Esophagus muscularis mucosa (tissue), 4 donors: ENCODE data around the gene TLL2. TPM values are rescaled to one million over a fixed set of nuclear protein-coding genes. Genes with fewer than 3 reads are reported as not detected.

Source experiments
- DNase-seq: peaks from one replicate; pipeline ENCODE4 v3.0.0-alpha.2; 2017; ENCODE audit errors: extremely low spot score
- H3K27ac ChIP-seq, 4 donors: fragments of 200-600 bp; sonication (generic); replicated peaks in 1 of 4; 1 replicate in 3 of 4; 2 replicates in 1 of 4; pipeline ENCODE4 v1.5.1; 2016 to 2019; ENCODE audit warnings: mild to moderate bottlenecking in 1 of 4
- H3K27me3 ChIP-seq, 4 donors: fragments of 200-600 bp; sonication (generic); one replicate each; pipeline versions ENCODE4 v1.5.1 to v1.6.0; 2016 to 2019
- H3K36me3 ChIP-seq, 4 donors: fragments of 200-600 bp; sonication (generic); one replicate each; pipeline ENCODE4 v1.5.1; 2016 to 2019
- H3K4me1 ChIP-seq, 4 donors: fragments of 200-600 bp; sonication (generic); one replicate each; pipeline ENCODE4 v1.5.1; 2016 to 2019
- H3K4me3 ChIP-seq, 4 donors: fragments of 200-600 bp; sonication (generic); 1 replicate in 2 of 4; 2 replicates in 2 of 4; pipeline ENCODE4 v1.5.1; 2016 to 2019; ENCODE audit warnings: mild to moderate bottlenecking in 4 of 4, moderate library complexity in 1 of 4
- H3K9me3 ChIP-seq, 4 donors: fragments of 200-600 bp; sonication (generic); 1 replicate in 3 of 4; 2 replicates in 1 of 4; pipeline ENCODE4 v1.5.1; 2016 to 2019
- CTCF ChIP-seq, 3 experiments: fragments of 200-600 bp in 2 of 3; fragments of 450-650 bp in 1 of 3; sonication (generic) in 2 of 3; IDR thresholded peaks; one replicate each; pipeline ENCODE4 v1.5.1; 2017 to 2019; ENCODE audit warnings: antibody characterized with exemption in 3 of 3, mild to moderate bottlenecking in 2 of 3, moderate library complexity in 1 of 3
- EP300 ChIP-seq: sonication (generic); formaldehyde crosslinking; IDR thresholded peaks from one replicate; pipeline ENCODE4 v1.6.1; 2017; ENCODE audit warnings: antibody characterized with exemption
- POLR2A ChIP-seq: fragments of 450-650 bp; IDR thresholded peaks from one replicate; pipeline ENCODE4 v1.6.1; 2017; ENCODE audit warnings: antibody characterized with exemption, moderate library complexity, mild to moderate bottlenecking, low read depth
- POLR2AphosphoS5 ChIP-seq, 2 donors: sonication (generic); formaldehyde crosslinking; IDR thresholded peaks; one replicate each; pipeline ENCODE4 v1.6.1; 2017; ENCODE audit warnings: antibody characterized with exemption in 2 of 2
- WGBS: methylation state at CpG from one replicate; pipeline ENCODE4 v1.1.5; 2018; 5-methylcytosine and 5-hydroxymethylcytosine counted together
- intact Hi-C: fragments of 100-400 bp; cut with DNase I; formaldehyde crosslinking; loops from one replicate; pipeline ENCODE4 v1.15.1; 2023
- total RNA-seq, 4 donors: library from RNA; depleted of rRNA; stranded (reverse); fragments of >200 nt; gene quantifications; one replicate each; pipeline versions ENCODE4 v1.1.0 to v1.2.1, GENCODE V29; 2016

The TLL2 gene
- 1 to 10 TPM in 1 of 4 donors, under 1 TPM in 3; 0.17 to 2.1 (median 0.27) TPM for total RNA-seq

GRCh38 chr10:96513698-96514561 lies at the start of gene TLL2:
Gene TLL2, minus strand, starts transcription at chr10:96513926. Its CDS starts 241 bp downstream, at chr10:96513685.
- peak; percentile 54 to 70 for TF ChIP-seq POLR2AphosphoS5 (IDR thresholded peaks at IDR 0.05)
- peak; percentile 69 to 76 (median 75) for TF ChIP-seq CTCF (IDR thresholded peaks at IDR 0.05)
- no peak for TF ChIP-seq EP300
- DNase-seq, result peak; percentile 95
- WGBS, result 11% methylated on average over 14 of the region's 68 CpGs
- Histone ChIP-seq H3K27ac (peak within 1 kb of the TSS in 2 of 4 donors; percentile 54 to 63), H3K4me3 (peak within 1 kb of the TSS; percentile 59 to 74 (median 60)), H3K27me3 (peaks cover 0 to 22% (median 4%) of the 10 kb centered on the region in 4 donors), H3K36me3 (no peaks in the 10 kb centered on the region), H3K4me1 (peaks cover 25 to 27% (median 26%) of the 10 kb centered on the region in 4 donors), H3K9me3 (no peaks in the 10 kb centered on the region)
- intact Hi-C loops, result loop anchor here (2.0 to 5.0 kb wide), 2 partner anchors 117 to 137 kb away; no protein-coding TSS in a partner anchor

GRCh38 chr10:96560966-96561887 lies 47.5 kb upstream of the TLL2 start:
- peaks cover 6 to 61% (median 33%) of the 10 kb centered on the region in 4 donors for H3K36me3 ChIP-seq
- peaks cover 2 to 15% (median 7%) of the 10 kb centered on the region in 4 donors for H3K4me1 ChIP-seq
- H3K27ac ChIP-seq, result no peak overlapping the region
- no peaks in the 10 kb centered on the region for H3K27me3 ChIP-seq
- WGBS, result 90% methylated on average over 3 of the region's 3 CpGs
- no peak overlapping the region for H3K4me3 ChIP-seq
- H3K9me3 ChIP-seq, result no peaks in the 10 kb centered on the region
- intact Hi-C loops, result no loop called here
- TF ChIP-seq POLR2AphosphoS5 (IDR thresholded peaks at IDR 0.05) (no peak), CTCF (IDR thresholded peaks at IDR 0.05) (no peak), POLR2A (no peak), EP300 (no peak)
- DNase-seq, result no peak

DNA sequence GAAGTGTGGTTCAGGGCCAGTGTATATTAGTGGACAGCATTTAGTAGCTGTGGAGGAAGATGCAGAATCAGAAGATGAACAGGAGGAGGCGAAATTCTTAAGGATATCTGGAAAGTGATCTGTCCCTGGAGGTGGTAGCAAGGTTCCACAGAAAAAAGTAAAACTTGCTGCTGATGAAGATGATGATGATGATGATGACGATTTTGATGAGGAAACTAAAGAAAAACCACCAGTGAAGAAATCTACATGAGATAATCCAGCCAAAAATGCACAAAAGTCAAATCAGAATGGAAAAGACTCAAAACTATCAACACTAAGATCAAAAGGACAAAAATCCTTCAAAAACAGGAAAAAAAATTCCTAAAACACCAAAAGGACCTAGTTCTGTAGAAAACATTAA lies 46.8 kb upstream of the TLL2 start:
- 95% methylated on average over 2 of the region's 2 CpGs for WGBS
- intact Hi-C loops, result no loop called here
- peaks cover 6 to 61% (median 33%) of the 10 kb centered on the region in 4 donors for H3K36me3 ChIP-seq

GRCh38 chr10:96556003-96556402 lies 42.3 kb upstream of the TLL2 start:
- 75% methylated on average over 1 of the region's 1 CpG for WGBS
- H3K27ac ChIP-seq, result no peak overlapping the region
- H3K4me3 ChIP-seq, result no peak overlapping the region
- H3K36me3 ChIP-seq, result peaks cover 12 to 66% (median 51%) of the 10 kb centered on the region in 4 donors
- no peak for DNase-seq
- intact Hi-C loops, result no loop called here
- no peak for TF ChIP-seq POLR2A
- TF ChIP-seq CTCF (IDR thresholded peaks at IDR 0.05), result peak; percentile 7 to 31 (median 21)
- H3K27me3 ChIP-seq, result no peaks in the 10 kb centered on the region
- no peaks in the 10 kb centered on the region for H3K9me3 ChIP-seq
- peaks cover 0 to 3% (median 0%) of the 10 kb centered on the region in 4 donors for H3K4me1 ChIP-seq

More for the DNA sequence above, 46.8 kb upstream of the TLL2 start:
- TF ChIP-seq POLR2A (no peak), EP300 (no peak), CTCF (IDR thresholded peaks at IDR 0.05) (no peak), POLR2AphosphoS5 (IDR thresholded peaks at IDR 0.05) (no peak)
- Histone ChIP-seq H3K27me3 (no peaks in the 10 kb centered on the region), H3K27ac (no peak overlapping the region), H3K4me1 (peaks cover 0 to 11% (median 4%) of the 10 kb centered on the region in 4 donors), H3K9me3 (no peaks in the 10 kb centered on the region), H3K4me3 (no peak overlapping the region)
- DNase-seq, result no peak
